Adrenal gland (tissue), 5 donors: ENCODE results near the gene PLCG2.

Experiments
- POLR2A ChIP-seq, 2 donors: fragments of 450-650 bp; IDR thresholded peaks; one replicate each; pipeline ENCODE4 v1.6.1; 2017; ENCODE audit warnings: antibody characterized with exemption in 2 of 2, mild to moderate bottlenecking in 2 of 2, moderate library complexity in 1 of 2
- TF ChIP-seq, protein P1 (sequence below), 6 experiments: fragments of 450-650 bp in 4 of 6; fragments of 200-600 bp in 2 of 6; sonication (generic) in 1 of 6; IDR thresholded peaks; 1 replicate in 5 of 6; 2 replicates in 1 of 6; pipeline versions ENCODE4 v1.5.1 to v1.8.0; 2016 to 2021; ENCODE audit warnings: antibody characterized with exemption in 6 of 6, mild to moderate bottlenecking in 2 of 6, moderate library complexity in 1 of 6
- donor health status: DM: no; HTN: no; CAD: no.

DNA sequence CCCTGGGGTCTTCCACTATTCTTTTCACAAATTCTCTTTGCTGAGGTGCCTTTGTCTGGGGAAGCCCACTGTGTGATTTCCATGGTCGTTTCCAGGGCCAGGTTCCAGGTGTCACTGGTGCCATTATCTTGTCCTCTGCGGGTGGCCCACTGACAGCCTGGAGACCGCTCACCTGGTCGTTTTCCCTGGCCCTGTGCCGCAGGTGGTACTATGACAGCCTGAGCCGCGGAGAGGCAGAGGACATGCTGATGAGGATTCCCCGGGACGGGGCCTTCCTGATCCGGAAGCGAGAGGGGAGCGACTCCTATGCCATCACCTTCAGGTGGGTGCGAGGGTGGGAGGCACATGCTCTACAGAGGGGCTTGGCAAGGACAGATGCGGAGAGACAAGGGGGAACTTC is 133.3 kb downstream of the PLCG2 start:
- TF ChIP-seq, protein P1, sequence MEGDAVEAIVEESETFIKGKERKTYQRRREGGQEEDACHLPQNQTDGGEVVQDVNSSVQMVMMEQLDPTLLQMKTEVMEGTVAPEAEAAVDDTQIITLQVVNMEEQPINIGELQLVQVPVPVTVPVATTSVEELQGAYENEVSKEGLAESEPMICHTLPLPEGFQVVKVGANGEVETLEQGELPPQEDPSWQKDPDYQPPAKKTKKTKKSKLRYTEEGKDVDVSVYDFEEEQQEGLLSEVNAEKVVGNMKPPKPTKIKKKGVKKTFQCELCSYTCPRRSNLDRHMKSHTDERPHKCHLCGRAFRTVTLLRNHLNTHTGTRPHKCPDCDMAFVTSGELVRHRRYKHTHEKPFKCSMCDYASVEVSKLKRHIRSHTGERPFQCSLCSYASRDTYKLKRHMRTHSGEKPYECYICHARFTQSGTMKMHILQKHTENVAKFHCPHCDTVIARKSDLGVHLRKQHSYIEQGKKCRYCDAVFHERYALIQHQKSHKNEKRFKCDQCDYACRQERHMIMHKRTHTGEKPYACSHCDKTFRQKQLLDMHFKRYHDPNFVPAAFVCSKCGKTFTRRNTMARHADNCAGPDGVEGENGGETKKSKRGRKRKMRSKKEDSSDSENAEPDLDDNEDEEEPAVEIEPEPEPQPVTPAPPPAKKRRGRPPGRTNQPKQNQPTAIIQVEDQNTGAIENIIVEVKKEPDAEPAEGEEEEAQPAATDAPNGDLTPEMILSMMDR (IDR thresholded peaks at IDR 0.05), result no peak
- no peak for TF ChIP-seq POLR2A (IDR thresholded peaks at IDR 0.05)
